ENCODE data around the gene GET4. TPM values are rescaled to one million over a fixed set of nuclear protein-coding genes. Genes with fewer than 3 reads are reported as not detected.

Gene GET4
- total and polyA plus RNA-seq, 2 of the 8 experiments (the other 6 are each of a cell fraction or from before 2014, with no cell fraction given), result 56.7 to 74.1 TPM

GRCh38 chr7:939843-940242 lies 63.5 kb downstream of the GET4 start (continued):
- TF ChIP-seq ATF2 (IDR thresholded peaks at IDR 0.05; ENCODE audit: low read length), result no peak
- TF ChIP-seq CHD1 (IDR thresholded peaks at IDR 0.05; ENCODE audit: low read depth, low read length), result no peak
- TF ChIP-seq EZH2 (IDR thresholded peaks at IDR 0.05; ENCODE audit: low read depth, low read length, severe bottlenecking), result no peak
- no peak for TF ChIP-seq CBX5 (IDR thresholded peaks at IDR 0.05; ENCODE audit: low read depth, low read length)
- TF ChIP-seq ATF3 (IDR thresholded peaks at IDR 0.05; ENCODE audit: insufficient read depth, low read depth, low read length), result no peak
- TF ChIP-seq BRCA1 (IDR thresholded peaks at IDR 0.05; ENCODE audit: low read depth, low read length), result no peak
- TF ChIP-seq CHD2 (IDR thresholded peaks at IDR 0.05; ENCODE audit: low read length), result no peak

All from H1 (cell line).